SKM-1 (cell line): ENCODE data around the gene RAD51B.

Experiments used
- DNase-seq: peaks from one replicate; lab custom pipeline; 2025; ENCODE audit not compliant: unreplicated experiment; lab: John Stamatoyannopoulos, UW

The RAD51B gene

GRCh38 chr14:68141281-68142088, 321.9 kb downstream of the RAD51B start:
- no peak for DNase-seq

DNA sequence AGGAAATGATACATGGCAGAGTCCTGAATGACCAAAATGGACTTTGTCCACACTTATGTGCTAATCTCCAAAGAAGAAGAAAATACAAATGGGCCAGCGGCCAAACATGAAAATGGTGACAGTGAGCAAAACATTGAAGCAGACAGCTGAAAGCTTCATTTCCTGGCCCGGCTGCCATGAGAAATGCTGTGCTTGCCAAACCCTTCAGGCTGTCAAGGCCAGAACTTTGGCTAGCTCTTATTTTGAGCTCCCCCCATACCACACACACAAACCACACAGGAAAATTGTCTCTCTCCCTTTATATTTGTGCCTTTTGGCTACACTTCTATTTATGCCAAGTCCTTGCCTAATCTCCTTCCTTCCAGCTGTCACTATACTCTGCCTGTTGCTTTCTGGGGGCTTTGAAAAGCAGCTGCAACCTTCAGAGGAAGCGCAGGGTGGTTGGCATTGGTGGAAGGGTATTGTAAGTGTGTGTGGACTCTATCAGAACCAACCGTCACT, 323.8 kb downstream of the RAD51B start:
- no peak for DNase-seq

GRCh38 chr14:68144051-68144681, 324.6 kb downstream of the RAD51B start:
- no peak for DNase-seq

DNA sequence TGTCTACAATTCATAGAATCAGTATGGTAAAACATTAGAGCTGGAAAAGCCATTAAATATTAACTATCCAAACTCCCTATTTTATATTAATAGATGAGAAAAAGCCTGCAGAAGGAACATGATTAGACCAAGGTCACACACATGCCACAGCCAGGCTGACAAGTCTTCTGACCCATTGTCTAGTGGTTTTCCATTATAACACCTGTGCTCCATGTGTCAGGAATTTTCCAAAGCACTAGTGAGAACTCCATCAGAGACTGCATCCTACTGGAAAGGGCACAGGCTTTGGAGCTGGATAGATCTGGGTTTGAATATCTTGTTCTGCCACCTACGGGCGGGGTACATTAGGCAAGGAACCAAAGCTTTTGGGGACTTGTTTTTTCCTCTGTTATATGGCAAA, 325.5 kb downstream of the RAD51B start:
- DNase-seq = no peak

DNA sequence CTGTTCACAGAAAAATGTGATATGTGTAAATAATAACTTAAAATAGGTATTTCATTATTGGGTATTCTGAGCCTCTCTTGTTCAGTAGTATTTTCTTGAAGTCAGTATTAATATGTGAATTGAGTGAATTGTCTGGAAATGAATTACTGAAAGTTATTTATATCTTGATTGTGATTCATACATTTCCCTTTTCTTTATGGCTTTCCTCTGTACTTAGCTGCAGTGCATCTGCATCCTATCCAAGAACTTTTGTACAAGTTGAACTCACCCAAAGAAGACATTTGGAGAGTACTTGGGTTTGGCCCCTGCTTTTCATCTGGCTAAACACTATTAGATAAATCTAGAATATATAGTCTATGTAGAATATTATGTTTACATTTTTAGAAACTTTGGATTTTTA, 326.0 kb downstream of the RAD51B start:
- no peak for DNase-seq

- no peak for DNase-seq
Measured at GRCh38 chr14:68146818-68147217, 327.2 kb downstream of the RAD51B start.

DNA sequence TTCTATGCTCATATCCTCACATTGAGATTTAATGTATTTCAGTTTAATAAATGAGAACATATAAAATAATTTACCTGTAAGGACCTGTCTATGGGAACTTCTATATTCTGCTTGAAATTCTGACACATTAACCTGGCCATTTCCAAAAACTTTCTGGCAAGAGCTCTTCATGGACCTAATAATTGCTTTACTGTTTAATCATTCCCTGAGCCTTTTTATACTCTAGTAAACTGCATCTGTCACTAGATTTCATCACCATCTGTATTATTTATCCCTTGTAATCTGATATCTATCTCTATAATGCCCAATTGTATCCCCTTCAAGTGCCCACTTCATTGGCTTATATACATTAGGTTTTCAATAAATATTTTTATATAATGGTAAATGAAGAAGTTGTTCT, 327.7 kb downstream of the RAD51B start:
- no peak for DNase-seq

DNA sequence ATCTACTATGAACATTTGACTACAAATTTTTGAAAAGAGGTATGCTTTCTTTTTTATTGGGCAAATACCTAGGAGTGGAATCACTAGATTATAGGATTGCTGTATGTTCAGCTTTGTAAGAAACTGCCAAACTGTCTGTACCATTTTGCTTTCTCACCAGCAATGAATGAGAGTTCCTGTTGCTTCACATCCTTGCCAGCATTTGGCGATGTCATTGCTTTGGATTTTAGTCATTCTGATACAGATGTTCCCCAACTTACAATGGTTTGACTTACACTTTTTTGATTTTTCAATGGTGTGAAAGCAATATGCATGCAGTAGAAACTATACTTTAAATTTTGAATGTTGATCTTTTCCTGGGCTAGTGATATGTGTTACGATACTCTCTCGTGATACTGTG, 328.7 kb downstream of the RAD51B start:
- DNase-seq = no peak

GRCh38 chr14:68148763-68149162, 329.2 kb downstream of the RAD51B start:
- DNase-seq = no peak

- no peak for DNase-seq
Measured at GRCh38 chr14:68153275-68153674, 333.7 kb downstream of the RAD51B start.

DNA sequence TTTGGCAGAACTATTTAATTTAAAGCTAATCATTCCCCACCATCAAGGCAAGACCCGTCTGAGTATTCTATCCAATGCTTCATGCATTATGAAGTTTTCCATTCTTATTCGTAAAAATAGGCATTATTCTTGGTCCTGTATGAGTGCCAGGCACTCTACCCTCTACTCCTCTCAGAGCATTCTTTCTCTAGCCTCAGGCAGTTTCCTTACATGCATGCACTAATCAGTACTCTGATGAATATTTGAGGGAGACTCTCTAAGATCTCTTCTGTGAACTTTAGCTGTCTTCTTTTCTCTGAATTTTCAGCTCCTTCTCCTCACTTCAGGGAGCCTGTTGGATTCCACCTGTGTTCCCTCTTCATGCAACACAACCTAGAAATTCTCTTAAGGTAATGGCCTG, 334.7 kb downstream of the RAD51B start:
- no peak for DNase-seq

- no peak for DNase-seq
Measured at GRCh38 chr14:68157971-68158371, 338.4 kb downstream of the RAD51B start.

GRCh38 chr14:68158640-68159039, 339.1 kb downstream of the RAD51B start:
- DNase-seq = no peak

- no peak for DNase-seq
Measured at GRCh38 chr14:68159701-68160633, 340.4 kb downstream of the RAD51B start.

GRCh38 chr14:68160779-68161546, 341.4 kb downstream of the RAD51B start:
- DNase-seq = no peak

- no peak for DNase-seq
Measured at GRCh38 chr14:68162887-68163286, 343.3 kb downstream of the RAD51B start.

- no peak for DNase-seq
Measured at GRCh38 chr14:68164711-68165113, 345.1 kb downstream of the RAD51B start.

DNA sequence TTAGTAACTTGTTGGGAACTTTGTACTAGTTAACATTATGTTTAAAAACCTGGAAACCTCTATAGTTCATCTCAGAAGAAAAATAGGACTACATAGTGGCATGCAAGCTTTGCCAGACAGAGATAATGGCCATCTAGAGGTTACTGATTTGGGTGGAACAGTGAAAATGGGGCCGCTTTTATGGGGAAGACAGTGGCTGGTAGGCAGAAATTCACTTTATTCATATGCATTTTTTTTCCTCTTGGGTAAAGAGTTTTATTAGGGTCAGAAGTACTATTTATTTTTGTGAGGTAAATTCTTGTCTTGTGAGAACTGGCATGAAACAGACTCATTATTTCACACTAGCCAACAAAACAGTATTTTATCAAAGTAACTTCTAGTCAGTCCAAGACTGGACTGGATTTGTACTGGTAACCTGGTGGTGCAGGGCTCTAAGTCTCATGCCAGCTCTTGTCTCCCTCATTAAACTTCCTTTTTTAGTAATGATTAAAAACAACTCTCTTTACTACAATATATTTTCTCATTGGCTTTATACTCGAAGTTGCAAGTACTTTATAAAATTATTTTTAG, 345.8 kb downstream of the RAD51B start:
- DNase-seq = no peak

DNA sequence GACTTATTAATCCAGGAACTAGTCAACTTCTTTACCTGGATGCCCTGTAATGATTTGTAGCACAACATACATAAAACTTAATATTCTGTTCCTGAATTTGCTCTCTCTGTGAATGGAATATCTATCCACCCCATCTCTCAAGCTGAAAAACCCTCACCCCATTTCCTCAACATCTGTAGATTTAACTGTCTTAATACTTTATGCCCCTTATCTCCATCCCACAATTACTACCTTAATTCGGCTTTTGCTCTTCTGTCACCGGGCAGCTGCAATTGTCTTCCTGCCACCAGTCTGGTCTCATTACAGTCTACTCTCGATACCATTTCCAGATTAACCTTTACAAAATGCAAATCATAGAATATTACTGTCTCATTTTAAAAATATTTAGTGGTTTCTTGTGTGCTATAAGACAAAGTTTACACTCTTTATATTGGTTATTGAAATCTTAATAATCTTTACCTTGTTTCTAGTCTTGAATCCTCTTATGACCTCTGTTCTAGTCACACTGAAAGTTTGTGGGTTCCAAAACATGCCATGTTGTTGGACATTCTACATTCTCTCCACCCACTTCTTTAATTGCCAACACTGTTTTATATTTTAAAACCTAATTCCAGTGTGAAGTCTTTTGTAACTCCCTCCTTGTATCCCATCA, 347.3 kb downstream of the RAD51B start:
- no peak for DNase-seq
